Activated T-cell treated with anti-CD3 and anti-CD28 coated beads, Interleukin-2, amount 50 U/mL, for 48 hours (primary cell): Measurements from ENCODE around the gene OR2B3.
"Not testable (repeated sequence)": the region's sequence is repeated elsewhere in the genome, so short reads cannot be mapped to it uniquely, and the experiment has no call there.

Source experiments
- DNase-seq, 2 experiments: peaks; one replicate each; pipeline ENCODE4 v3.0.0-alpha.2; 2020

Gene OR2B3

DNA sequence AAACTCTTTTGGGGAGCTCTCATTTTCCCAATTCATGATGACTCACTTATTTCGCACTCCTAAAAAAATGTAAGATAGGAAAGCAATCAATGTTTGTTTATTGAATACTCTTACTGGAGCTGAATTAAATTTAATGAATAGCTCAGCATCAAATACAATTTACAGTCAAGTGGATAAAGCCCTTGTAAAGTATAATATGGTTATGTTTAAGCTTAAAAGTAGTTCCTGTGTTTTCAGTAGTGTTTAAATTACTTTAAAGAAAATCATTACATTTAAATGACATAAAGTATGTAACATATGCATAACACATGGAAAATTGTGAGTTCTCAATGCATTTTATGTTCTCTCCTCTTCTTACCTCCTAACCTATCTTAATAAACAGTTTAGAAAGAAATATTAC is at the start of gene OR2B3:
TSS of gene OR2B3 (minus strand) at position 101 of the 400 bp plus-strand sequence. CDS start at position 36, 65 bp downstream.
- DNase-seq: no peak

DNA sequence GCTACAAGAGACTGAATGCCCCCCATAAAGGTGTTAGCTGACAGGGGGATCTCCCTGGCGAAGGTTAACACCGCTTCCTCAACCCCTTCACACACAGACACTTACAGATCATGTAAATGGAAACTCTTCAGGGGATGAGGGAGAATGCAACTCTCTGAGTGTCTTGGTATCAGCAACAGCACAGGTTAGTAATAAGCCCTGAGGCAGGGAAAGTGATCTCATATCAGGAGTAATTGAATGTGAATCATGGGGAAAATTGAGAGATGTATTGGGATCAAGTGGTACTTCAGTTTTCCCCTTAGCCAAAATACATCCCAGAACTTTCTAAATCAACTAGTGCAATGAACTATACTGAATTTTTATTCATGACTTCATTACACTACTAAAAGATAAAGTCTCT is 44.6 kb upstream of the OR2B3 start:
- no peak for DNase-seq

GRCh38 chr6:29130644-29131043 is 43.5 kb upstream of the OR2B3 start:
- DNase-seq: no peak

DNA sequence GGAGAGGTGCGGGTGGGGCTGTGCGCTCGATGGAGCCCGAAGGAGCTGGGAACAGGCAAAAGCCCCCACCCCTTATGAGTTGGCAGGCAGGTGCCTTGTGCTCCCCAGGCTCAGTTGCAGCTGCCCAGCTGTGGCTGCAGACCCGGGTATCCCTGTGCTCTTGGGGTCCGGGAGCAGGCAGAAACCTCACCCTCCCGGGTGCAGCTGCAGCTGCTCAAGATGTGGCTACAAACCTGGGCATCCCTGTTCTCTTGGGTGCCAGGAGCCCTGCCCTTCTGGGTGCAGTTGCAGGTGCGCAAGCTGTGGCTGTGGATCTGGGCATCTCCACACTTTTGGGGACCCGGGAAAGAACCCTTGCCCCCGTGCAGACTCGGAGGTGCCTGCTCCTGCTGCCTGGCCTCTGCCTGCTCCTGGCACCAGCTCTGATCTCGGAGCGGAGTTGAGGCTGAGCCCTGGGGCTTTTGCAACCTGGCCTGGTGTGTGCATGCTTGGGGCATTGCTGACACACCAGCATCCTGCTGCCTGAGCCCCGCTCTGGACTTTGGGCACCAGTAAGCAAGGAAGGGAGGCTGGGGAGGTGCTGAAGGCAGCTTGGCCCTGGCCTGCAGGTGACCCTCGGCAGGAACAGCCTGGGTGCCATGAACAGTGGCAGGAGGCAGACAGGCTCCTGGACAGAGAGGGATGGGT is 42.4 kb upstream of the OR2B3 start:
- no peak for DNase-seq

DNA sequence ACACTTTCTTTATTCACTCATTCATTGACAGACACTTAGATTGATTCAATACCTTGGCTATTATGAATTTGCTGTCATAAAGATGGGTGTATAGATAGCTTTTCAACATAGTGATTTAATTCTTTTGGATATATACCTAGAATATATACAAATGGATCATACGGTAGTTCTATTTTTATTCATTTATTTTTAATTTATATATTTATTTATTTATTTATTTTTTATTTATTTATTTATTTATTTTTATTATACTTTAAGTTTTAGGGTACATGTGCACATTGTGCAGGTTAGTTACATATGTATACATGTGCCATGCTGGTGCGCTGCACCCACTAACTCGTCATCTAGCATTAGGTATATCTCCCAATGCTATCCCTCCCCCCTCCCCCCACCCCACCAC is 27.9 kb upstream of the OR2B3 start:
- DNase-seq: not testable (repeated sequence)

DNA sequence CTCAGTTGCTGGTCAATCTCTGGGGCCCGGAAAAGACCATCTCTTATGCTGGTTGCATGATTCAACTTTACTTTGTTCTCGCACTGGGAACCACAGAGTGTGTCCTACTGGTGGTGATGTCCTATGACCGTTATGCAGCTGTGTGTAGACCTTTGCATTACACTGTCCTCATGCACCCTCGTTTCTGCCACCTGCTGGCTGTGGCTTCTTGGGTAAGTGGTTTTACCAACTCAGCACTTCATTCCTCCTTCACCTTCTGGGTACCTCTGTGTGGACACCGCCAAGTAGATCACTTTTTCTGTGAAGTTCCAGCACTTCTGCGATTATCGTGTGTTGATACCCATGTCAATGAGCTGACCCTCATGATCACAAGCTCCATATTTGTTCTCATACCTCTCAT is 25.0 kb upstream of the OR2B3 start:
- DNase-seq: no peak

DNA sequence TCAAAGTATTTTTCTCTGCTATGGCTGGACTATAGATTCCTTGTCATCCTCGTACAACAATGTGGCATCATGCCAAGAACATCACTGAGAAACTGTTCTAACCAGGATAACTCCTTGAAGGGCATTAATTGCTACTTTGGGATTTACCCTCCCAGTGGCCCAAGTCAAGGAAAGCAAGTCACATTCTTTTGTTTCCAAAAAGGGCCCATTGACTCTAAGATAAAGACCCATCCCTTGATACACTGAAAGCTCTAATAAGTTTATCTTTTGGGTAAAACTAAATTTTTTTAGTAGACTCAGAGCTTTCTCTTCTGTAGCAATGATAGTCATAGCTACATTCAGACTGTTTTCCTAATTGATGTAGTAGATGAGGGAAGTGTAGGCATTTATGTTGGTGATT is 20.6 kb upstream of the OR2B3 start, which contains the start of gene OR2J3:
TSS of gene OR2J3 (plus strand) at position 301 of the 400 bp plus-strand sequence. CDS start 3,833 bp downstream, outside the sequence.
- no peak for DNase-seq

DNA sequence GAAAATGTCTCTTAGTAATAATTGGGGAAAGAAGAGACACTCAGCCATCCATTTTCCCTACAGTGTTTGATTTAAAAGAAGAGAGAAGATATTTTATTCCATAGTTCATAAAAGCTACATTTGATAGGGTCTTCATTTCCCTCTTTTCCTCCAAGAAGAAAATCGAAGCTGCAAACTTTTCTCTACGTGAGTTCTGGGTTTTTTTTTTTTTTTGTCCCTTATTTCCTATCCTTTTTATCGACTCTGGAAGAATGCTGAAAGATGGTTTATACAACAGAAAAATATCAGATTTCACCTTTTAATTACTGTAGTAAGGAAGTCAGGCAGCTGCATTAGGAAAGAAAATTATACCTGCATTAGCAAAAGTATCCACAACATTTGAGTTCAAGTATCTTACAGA is 12.1 kb upstream of the OR2B3 start, which contains the start of gene OR2J1:
TSS of gene OR2J1 (plus strand) at position 301 of the 400 bp plus-strand sequence. CDS start 1,453 bp downstream, outside the sequence.
- no peak for DNase-seq

GRCh38 chr6:29097803-29098202 is 10.7 kb upstream of the OR2B3 start:
- no peak for DNase-seq

GRCh38 chr6:29092957-29093356 is 5.8 kb upstream of the OR2B3 start:
- DNase-seq: no peak

GRCh38 chr6:29082457-29082856 is 4.7 kb downstream of the OR2B3 start:
- DNase-seq: no peak

- DNase-seq: no peak
Measured at GRCh38 chr6:29081312-29081711, 5.8 kb downstream of the OR2B3 start.

- DNase-seq: no peak
Measured at GRCh38 chr6:29079203-29079602, 7.9 kb downstream of the OR2B3 start.

- DNase-seq: peak in 1 of 2 experiments; percentile 20
Measured at GRCh38 chr6:29071831-29072723, 15.0 kb downstream of the OR2B3 start.

- DNase-seq: no peak
Measured at GRCh38 chr6:29051680-29052079, 35.4 kb downstream of the OR2B3 start.

- no peak for DNase-seq
Measured at GRCh38 chr6:29045075-29045474, 42.0 kb downstream of the OR2B3 start, which contains the start of gene OR2W1. TSS of gene OR2W1 (minus strand) at chr6:29045175. CDS start at chr6:29045175, 0 bp downstream.
